Calu3 (cell line): ENCODE results near the gene CTSD. TPM values are rescaled to one million over a fixed set of nuclear protein-coding genes. Genes with fewer than 3 reads are reported as not detected.

ENCODE experiments used
- BruUV-seq: library from RNA; stranded (reverse); fragments of 400-500 nt; replicated peaks from 2 replicates; lab custom pipeline; 2021; lab: Mats Ljungman, UMichigan
- CTCF ChIA-PET: fragments of 300-600 bp; sonication (Branson Sonifier 250); formaldehyde crosslinking; loops from one replicate; lab custom pipeline; 2022; ENCODE audit warnings: antibody characterized with exemption; lab: Charles Lee
- DNase-seq: peaks from one replicate; pipeline ENCODE4 v3.0.0; 2022
- H3K27ac Mint-ChIP-seq: one replicate; pipeline ENCODE4 v1.8.0; 2022; ENCODE audit warnings: mixed read lengths; ENCODE audit not compliant: unreplicated experiment
- H3K27me3 Mint-ChIP-seq: one replicate; pipeline ENCODE4 v1.8.0; 2022; ENCODE audit warnings: mixed read lengths; ENCODE audit not compliant: unreplicated experiment
- H3K36me3 Mint-ChIP-seq: one replicate; pipeline ENCODE4 v1.8.0; 2022; ENCODE audit warnings: mild to moderate bottlenecking, moderate library complexity, mixed read lengths; ENCODE audit not compliant: insufficient read depth, unreplicated experiment
- H3K4me1 Mint-ChIP-seq: one replicate; pipeline ENCODE4 v1.8.0; 2022; ENCODE audit warnings: mild to moderate bottlenecking, low read depth, mixed read lengths; ENCODE audit not compliant: unreplicated experiment
- H3K4me3 Mint-ChIP-seq: one replicate; pipeline ENCODE4 v1.8.0; 2022; ENCODE audit warnings: mild to moderate bottlenecking, low read depth, moderate library complexity, mixed read lengths; ENCODE audit not compliant: unreplicated experiment
- H3K9me3 Mint-ChIP-seq: one replicate; pipeline ENCODE4 v1.8.0; 2022; ENCODE audit warnings: low read depth, mixed read lengths; ENCODE audit not compliant: unreplicated experiment
- intact Hi-C: fragments of 100-400 bp; cut with micrococcal nuclease; formaldehyde crosslinking; loops from one replicate; pipeline ENCODE4 v1.10.0; 2022; ENCODE audit not compliant: unreplicated experiment
- total RNA-seq: library from RNA; stranded (reverse); gene quantifications from 2 replicates; pipeline ENCODE4 v1.2.3, GENCODE V29; 2022
- TF ChIP-seq, protein P1 (sequence below): fragments of 200-600 bp; IDR thresholded peaks from one replicate; pipeline ENCODE4 v1.8.0; 2022; ENCODE audit warnings: antibody characterized with exemption; ENCODE audit not compliant: unreplicated experiment

The CTSD gene
- total RNA-seq, 1 experiment from 2014 or later, result 531 TPM

DNA sequence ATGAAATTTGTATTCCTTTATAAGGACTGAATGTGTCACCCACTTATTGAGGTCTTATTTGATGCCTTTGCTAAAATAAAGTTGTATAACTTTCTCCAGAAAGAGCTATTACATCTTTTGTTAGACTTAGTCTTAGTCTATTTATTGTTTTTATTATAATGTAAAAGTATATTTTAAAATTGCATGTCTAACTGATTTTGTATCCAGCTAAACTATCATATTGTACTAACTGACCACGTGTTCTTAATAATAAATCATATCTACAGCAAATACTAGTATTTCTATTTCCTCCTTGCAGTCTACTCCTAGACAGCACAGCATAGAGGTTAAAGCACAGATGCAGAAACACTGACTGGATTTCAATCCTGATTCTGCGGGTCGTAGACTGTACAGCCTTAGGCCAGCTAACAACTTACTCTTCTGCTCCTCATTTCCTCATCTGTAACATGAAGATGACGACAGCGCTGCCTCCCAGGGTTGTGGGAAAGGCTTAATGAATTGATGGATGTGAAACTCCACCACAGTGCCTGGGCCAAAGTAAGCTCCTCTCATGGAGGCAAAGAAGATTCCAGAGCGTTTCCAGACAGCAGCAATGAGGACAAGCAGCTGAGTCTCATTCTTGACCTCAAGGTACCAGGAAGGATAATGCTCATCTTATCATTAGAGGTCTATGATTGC lies 26.5 kb downstream of the CTSD start:
- TF ChIP-seq, protein P1, sequence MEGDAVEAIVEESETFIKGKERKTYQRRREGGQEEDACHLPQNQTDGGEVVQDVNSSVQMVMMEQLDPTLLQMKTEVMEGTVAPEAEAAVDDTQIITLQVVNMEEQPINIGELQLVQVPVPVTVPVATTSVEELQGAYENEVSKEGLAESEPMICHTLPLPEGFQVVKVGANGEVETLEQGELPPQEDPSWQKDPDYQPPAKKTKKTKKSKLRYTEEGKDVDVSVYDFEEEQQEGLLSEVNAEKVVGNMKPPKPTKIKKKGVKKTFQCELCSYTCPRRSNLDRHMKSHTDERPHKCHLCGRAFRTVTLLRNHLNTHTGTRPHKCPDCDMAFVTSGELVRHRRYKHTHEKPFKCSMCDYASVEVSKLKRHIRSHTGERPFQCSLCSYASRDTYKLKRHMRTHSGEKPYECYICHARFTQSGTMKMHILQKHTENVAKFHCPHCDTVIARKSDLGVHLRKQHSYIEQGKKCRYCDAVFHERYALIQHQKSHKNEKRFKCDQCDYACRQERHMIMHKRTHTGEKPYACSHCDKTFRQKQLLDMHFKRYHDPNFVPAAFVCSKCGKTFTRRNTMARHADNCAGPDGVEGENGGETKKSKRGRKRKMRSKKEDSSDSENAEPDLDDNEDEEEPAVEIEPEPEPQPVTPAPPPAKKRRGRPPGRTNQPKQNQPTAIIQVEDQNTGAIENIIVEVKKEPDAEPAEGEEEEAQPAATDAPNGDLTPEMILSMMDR, result no peak
- Mint-ChIP-seq H3K36me3 (peaks cover 12% of the 10 kb centered on the region), H3K4me1 (no peaks in the 10 kb centered on the region), H3K4me3 (no peak overlapping the region), H3K27ac (no peak overlapping the region), H3K9me3 (peaks cover 8% of the 10 kb centered on the region), H3K27me3 (peaks cover 24% of the 10 kb centered on the region)
- intact Hi-C loops, result no loop called here
- no peak for DNase-seq
- no TSS peak for BruUV-seq
- CTCF ChIA-PET, result interaction anchor here (0.6 kb wide), 1 partner anchor 41 kb away, joined by 4 read pairs; no protein-coding TSS in a partner anchor

DNA sequence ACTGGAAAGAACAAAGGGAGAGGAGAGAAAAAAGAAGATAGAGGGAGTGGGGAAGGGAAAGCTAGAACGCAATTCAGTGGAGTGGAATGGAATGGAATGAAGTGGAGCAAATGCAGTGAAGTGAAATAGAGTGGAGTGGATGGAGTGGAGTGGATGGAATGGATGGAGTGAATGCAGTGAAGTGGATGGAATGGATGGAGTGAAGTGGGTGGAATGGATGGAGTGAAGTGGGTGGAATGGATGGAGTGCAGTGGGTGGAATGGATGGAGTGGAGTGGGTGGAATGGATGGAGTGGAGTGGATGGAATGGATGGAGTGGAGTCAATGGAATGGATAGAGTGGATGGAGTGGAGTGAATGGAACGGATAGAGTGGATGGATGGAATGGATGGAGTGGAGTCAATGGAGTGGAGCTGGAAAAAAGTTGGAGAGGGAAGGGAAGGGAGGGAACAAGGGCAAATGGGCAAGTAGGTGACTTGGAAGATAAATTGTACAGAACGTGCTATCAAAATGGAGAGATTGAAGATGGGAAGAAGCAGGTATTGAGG lies 27.2 kb downstream of the CTSD start:
- Mint-ChIP-seq H3K9me3 (peaks cover 10% of the 10 kb centered on the region), H3K4me3 (no peak overlapping the region), H3K27ac (no peak overlapping the region), H3K27me3 (peaks cover 31% of the 10 kb centered on the region), H3K36me3 (peaks cover 12% of the 10 kb centered on the region), H3K4me1 (no peaks in the 10 kb centered on the region)
- DNase-seq, result no peak
- CTCF ChIA-PET, result no interaction called here
- TF ChIP-seq, protein P1, result no peak
- intact Hi-C loops, result no loop called here
- BruUV-seq, result no TSS peak

DNA sequence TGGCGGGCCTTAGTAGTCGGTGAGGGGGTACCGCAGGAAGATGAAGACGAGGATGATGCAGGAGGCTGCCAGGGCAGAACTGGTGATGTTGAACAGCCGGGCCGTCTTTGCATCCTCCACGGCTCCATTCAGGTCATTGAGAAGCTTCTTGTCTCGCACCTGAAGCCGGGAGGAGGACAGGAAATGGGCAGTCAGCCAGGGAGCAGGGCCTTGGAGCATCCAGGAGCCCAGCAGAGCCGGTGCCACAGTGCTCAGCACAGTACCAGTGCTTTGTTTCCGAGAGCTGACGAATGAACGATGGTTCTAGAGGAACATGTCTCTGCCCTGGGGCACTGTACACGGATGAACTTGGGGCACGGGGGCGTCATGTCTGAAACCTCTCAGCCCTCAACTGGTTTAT lies 28.5 kb downstream of the CTSD start:
- Mint-ChIP-seq H3K27me3 (peaks cover 44% of the 10 kb centered on the region), H3K27ac (no peak overlapping the region), H3K36me3 (peaks cover 12% of the 10 kb centered on the region), H3K4me1 (no peaks in the 10 kb centered on the region), H3K9me3 (peaks cover 14% of the 10 kb centered on the region), H3K4me3 (no peak overlapping the region)
- intact Hi-C loops, result no loop called here
- DNase-seq, result no peak
- TF ChIP-seq, protein P1, result no peak
- CTCF ChIA-PET, result no interaction called here
- no TSS peak for BruUV-seq

DNA sequence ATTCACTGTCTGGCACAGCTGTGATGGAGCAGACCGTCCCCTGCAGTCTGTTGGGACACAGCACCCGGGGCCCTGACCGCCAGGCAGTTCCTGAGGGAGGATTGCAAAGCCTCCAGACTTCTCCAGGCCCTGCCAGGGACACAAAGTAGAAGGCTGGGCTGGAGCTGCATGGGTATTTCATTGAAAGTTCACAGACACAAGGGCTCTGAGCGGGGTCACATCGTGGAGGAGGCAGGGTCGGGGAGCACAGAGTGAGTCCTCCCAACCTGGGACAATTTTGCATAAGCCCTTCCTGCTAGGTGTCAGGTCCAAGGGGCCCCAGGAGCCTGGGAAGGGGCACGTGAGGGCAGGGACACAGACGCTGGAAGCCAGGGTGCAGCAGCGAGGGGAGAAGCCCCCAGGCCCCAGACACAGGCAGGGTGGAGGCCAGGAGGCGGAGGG lies 29.1 kb downstream of the CTSD start:
- H3K27me3 Mint-ChIP-seq, result peaks cover 50% of the 10 kb centered on the region
- TF ChIP-seq, protein P1, result no peak
- peaks cover 14% of the 10 kb centered on the region for H3K9me3 Mint-ChIP-seq
- H3K36me3 Mint-ChIP-seq, result peaks cover 12% of the 10 kb centered on the region
- CTCF ChIA-PET, result no interaction called here
- H3K27ac Mint-ChIP-seq, result no peak overlapping the region
- no peak overlapping the region for H3K4me3 Mint-ChIP-seq
- BruUV-seq, result no TSS peak
- intact Hi-C loops, result no loop called here
- no peak for DNase-seq
- H3K4me1 Mint-ChIP-seq, result no peaks in the 10 kb centered on the region
